K562 (cell line): ENCODE measurements around the gene KPNA1. TPM values are rescaled to one million over a fixed set of nuclear protein-coding genes. Genes with fewer than 3 reads are reported as not detected.

Experiments
- CBFA2T3 ChIP-seq: fragments of 450-650 bp; IDR thresholded peaks from 2 replicates; pipeline ENCODE4 v1.6.1; 2017
- ESRRA ChIP-seq: fragments of 450-650 bp; IDR thresholded peaks from 2 replicates; pipeline ENCODE4 v1.6.1; 2014; ENCODE audit warnings: low read depth, mild to moderate bottlenecking, moderate library complexity, borderline replicate concordance
- GABPA ChIP-seq: fragments of 200-800 bp; sonication (Bioruptor generic); conservative IDR thresholded peaks from 2 replicates; pipeline ENCODE4 v1.6.1; 2016; ENCODE audit warnings: low read depth, missing genetic modification characterization, missing compliant biosample characterization
- KLF13 ChIP-seq: fragments of 450-650 bp; IDR thresholded peaks from 2 replicates; pipeline ENCODE4 v1.6.1; 2016; ENCODE audit warnings: missing genetic modification characterization, low read depth, mild to moderate bottlenecking, missing compliant biosample characterization, moderate library complexity, borderline replicate concordance
- MCM2 ChIP-seq: fragments of 450-650 bp; IDR thresholded peaks from 2 replicates; pipeline ENCODE4 v1.6.1; 2017; ENCODE audit warnings: low read depth, mild to moderate bottlenecking
- NBN ChIP-seq: fragments of 450-650 bp; IDR thresholded peaks from 2 replicates; pipeline ENCODE4 v1.6.1; 2016; ENCODE audit warnings: low read depth, mild to moderate bottlenecking
- NFYB ChIP-seq: IDR thresholded peaks from 2 replicates; pipeline ENCODE4 v1.6.1; 2011; ENCODE audit warnings: mild to moderate bottlenecking, moderate library complexity; ENCODE audit not compliant: insufficient read length; ENCODE audit errors: extremely low read depth
- NR2C2 ChIP-seq, 2 experiments: fragments of 200-800 bp in 1 of 2; sonication (Bioruptor generic) in 1 of 2; sonication (generic) in 1 of 2; formaldehyde crosslinking in 1 of 2; IDR thresholded peaks; 2 replicates each; pipeline versions ENCODE4 v1.6.1 to v1.8.0; 2016 to 2022; ENCODE audit warnings: mild to moderate bottlenecking in 1 of 2, missing compliant biosample characterization in 1 of 2, missing genetic modification characterization in 1 of 2, missing genetic modification reagents in 1 of 2
- RAD21 ChIP-seq, 2 experiments: fragments of 250-450 bp in 1 of 2; fragments of 450-650 bp in 1 of 2; sonication (Bioruptor Pico) in 1 of 2; formaldehyde crosslinking in 1 of 2; IDR thresholded peaks in 1 of 2; conservative IDR thresholded peaks in 1 of 2; 2 replicates each; pipeline versions ENCODE4 v1.4.0 to v1.8.0; 2020 to 2022; ENCODE audit warnings: mild to moderate bottlenecking in 2 of 2, moderate library complexity in 1 of 2
- YY1 ChIP-seq, 3 experiments: IDR thresholded peaks; 2 replicates each; pipeline ENCODE4 v1.6.1; 2011; ENCODE audit warnings: low read length in 2 of 3, mild to moderate bottlenecking in 2 of 3, moderate library complexity in 2 of 3, borderline replicate concordance in 1 of 3, control low read depth in 1 of 3, low read depth in 1 of 3; ENCODE audit not compliant: insufficient read depth in 3 of 3, insufficient replicate concordance in 2 of 3, control insufficient read depth in 1 of 3, insufficient read length in 1 of 3; ENCODE audit errors: extremely low read depth in 1 of 3
- ZBTB11 ChIP-seq, 3 experiments: fragments of 200-800 bp in 1 of 3; fragments of 250-450 bp in 1 of 3; fragments of 450-650 bp in 1 of 3; sonication (Bioruptor Pico) in 1 of 3; sonication (Bioruptor generic) in 1 of 3; formaldehyde crosslinking in 1 of 3; IDR thresholded peaks; 2 replicates each; pipeline versions ENCODE4 v1.6.1 to v1.8.0; 2016 to 2022; ENCODE audit warnings: mild to moderate bottlenecking in 2 of 3, missing genetic modification characterization in 2 of 3, missing compliant biosample characterization in 1 of 3, moderate library complexity in 1 of 3
- ZNF449 ChIP-seq: fragments of 250-450 bp; sonication (Bioruptor Pico); IDR thresholded peaks from 2 replicates; pipeline ENCODE4 v1.8.0; 2022; ENCODE audit warnings: moderate library complexity, mild to moderate bottlenecking, inconsistent platforms
- ZNF609 ChIP-seq: sonication (generic); formaldehyde crosslinking; IDR thresholded peaks from 2 replicates; pipeline ENCODE4 v1.8.1; 2023; ENCODE audit warnings: missing genetic modification reagents, mild to moderate bottlenecking, borderline replicate concordance
- polyA plus RNA-seq, 8 experiments: library from polyadenylated mRNA; depleted of rRNA in 4 of 8; stranded (reverse) in 5 of 8; unstranded in 3 of 8; fragments of >200 nt; fragmentation: Nextera tagmentation in 2 of 8; fragmentation: Illumina TruSeq in 1 of 8; extraction: Ambion mirVana in 2 of 8; extraction: Trizol in 1 of 8; gene quantifications; 2 replicates each; pipeline versions ENCODE4 v1.2.1 to v1.2.3, GENCODE V29; 2011 to 2014; ENCODE audit warnings: inconsistent platforms in 1 of 8, missing spikeins in 1 of 8
- total RNA-seq, 7 experiments: library from RNA; depleted of rRNA in 6 of 7; stranded (reverse); fragments of >200 nt in 6 of 7; fragmentation: Illumina TruSeq in 2 of 7; extraction: Trizol in 2 of 7; gene quantifications; 2 replicates each; pipeline versions ENCODE4 v1.2.1 to v1.2.3, GENCODE V29; 2011 to 2021; ENCODE audit warnings: low replicate concordance in 1 of 7

KPNA1 gene
- total and polyA plus RNA-seq, 9 of the 15 experiments (the other 6 are each of a cell fraction or from before 2014, with no cell fraction given): 9.3 to 53.8 (median 33.5) TPM

- no peak for TF ChIP-seq NR2C2 (CRISPR knock-in tag; IDR thresholded peaks at IDR 0.05)
- TF ChIP-seq NR2C2 (tag; IDR thresholded peaks at IDR 0.05): 0 out of 2 replicates have a peak, but pooled peaks have one; percentile 4
- no peak for TF ChIP-seq NBN
- no peak for TF ChIP-seq MCM2
- peak; percentile 23 for TF ChIP-seq NFYB
- peak in 1 of 2 experiments; percentile 44; a peak in 2 of 4 replicates for TF ChIP-seq RAD21 (CRISPR knock-in tag; conservative IDR thresholded peaks at IDR 0.05 in 1 of 2, IDR thresholded peaks at IDR 0.05 in 1 of 2)
- TF ChIP-seq YY1 (IDR thresholded peaks at IDR 0.05; ENCODE audit: borderline replicate concordance in 1 of 3, control insufficient read depth in 1 of 3, extremely low read depth in 1 of 3, insufficient read depth in 3 of 3, insufficient read length in 1 of 3, insufficient replicate concordance in 2 of 3, low read depth in 1 of 3, low read length in 2 of 3): peak in 2 of 3 experiments; percentile 17 to 74
- no peak for TF ChIP-seq ZNF449 (CRISPR knock-in tag)
- TF ChIP-seq ESRRA: no peak
- 0 out of 2 replicates have a peak, but pooled peaks have one; percentile 15 for TF ChIP-seq CBFA2T3
- no peak for TF ChIP-seq KLF13
- peak in 1 of 3 experiments; percentile 33; a peak in 1 of 6 replicates for TF ChIP-seq ZBTB11 (CRISPR knock-in tag; IDR thresholded peaks at IDR 0.05)
- TF ChIP-seq ZNF609 (CRISPR knock-in tag): no peak
- no peak for TF ChIP-seq GABPA (tag)
Observed at GRCh38 chr3:122516846-122517360, 2.2 kb upstream of the KPNA1 start (continued).
